ENCODE measurements around the gene ZBTB47. TPM values are rescaled to one million over a fixed set of nuclear protein-coding genes. Genes with fewer than 3 reads are reported as not detected.

ZBTB47 gene
- total RNA-seq, 1 donor from 2014 or later: 7.6 TPM

- Histone ChIP-seq H3K4me3 (ENCODE audit: low read depth, low read length) (no peak overlapping the region), H3K27me3 (ENCODE audit: control insufficient read depth, insufficient read depth, low read length) (no peaks in the 10 kb centered on the region), H3K36me3 (ENCODE audit: control insufficient read depth, insufficient read depth, low read length) (peaks cover 10% of the 10 kb centered on the region)
- DNase-seq (ENCODE audit: low read depth) (no peak), FAIRE-seq (no peak)
- TF ChIP-seq CTCF (IDR thresholded peaks at IDR 0.05; ENCODE audit: insufficient read depth, low read length, severe bottlenecking): no peak
Observed at GRCh38 chr3:42656680-42657610, 3.4 kb downstream of the ZBTB47 start.

DNA sequence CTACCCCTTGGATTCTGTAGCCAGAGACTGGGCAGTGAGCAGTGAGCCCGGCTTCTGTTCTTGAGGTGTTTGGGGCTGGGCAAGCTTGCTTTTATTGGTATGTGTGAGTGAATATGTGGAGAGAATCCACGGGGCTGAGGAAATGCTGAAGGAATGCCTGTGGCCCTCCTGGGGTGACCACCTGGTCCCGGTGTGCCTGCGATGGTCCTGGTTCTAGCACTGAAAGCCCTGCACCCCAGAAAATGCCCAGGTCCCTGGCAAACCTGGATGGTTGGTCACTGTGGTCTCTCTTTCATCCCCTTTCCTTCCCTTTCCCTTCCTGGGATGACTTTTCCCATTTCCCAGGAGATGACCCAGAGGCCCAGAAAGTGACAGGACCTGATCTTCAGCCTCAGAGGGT, 4.2 kb downstream of the ZBTB47 start:
- no peaks in the 10 kb centered on the region for H3K27me3 ChIP-seq (ENCODE audit: control insufficient read depth, insufficient read depth, low read length)
- H3K36me3 ChIP-seq (ENCODE audit: control insufficient read depth, insufficient read depth, low read length): peaks cover 10% of the 10 kb centered on the region
- FAIRE-seq: no peak

GRCh38 chr3:42658091-42658770, 4.7 kb downstream of the ZBTB47 start:
- Histone ChIP-seq H3K36me3 (ENCODE audit: control insufficient read depth, insufficient read depth, low read length) (peaks cover 10% of the 10 kb centered on the region), H3K27me3 (ENCODE audit: control insufficient read depth, insufficient read depth, low read length) (no peaks in the 10 kb centered on the region), H3K4me3 (ENCODE audit: low read depth, low read length) (no peak overlapping the region)
- FAIRE-seq (no peak), DNase-seq (ENCODE audit: low read depth) (no peak)
- no peak for TF ChIP-seq CTCF (IDR thresholded peaks at IDR 0.05; ENCODE audit: insufficient read depth, low read length, severe bottlenecking)

More for the DNA sequence above, 4.2 kb downstream of the ZBTB47 start:
- TF ChIP-seq CTCF (IDR thresholded peaks at IDR 0.05; ENCODE audit: insufficient read depth, low read length, severe bottlenecking): no peak
- no peak for DNase-seq (ENCODE audit: low read depth)
- H3K4me3 ChIP-seq (ENCODE audit: low read depth, low read length): no peak overlapping the region

GRCh38 chr3:42658771-42659390, 5.4 kb downstream of the ZBTB47 start:
- Histone ChIP-seq H3K27me3 (ENCODE audit: control insufficient read depth, insufficient read depth, low read length) (no peaks in the 10 kb centered on the region), H3K36me3 (ENCODE audit: control insufficient read depth, insufficient read depth, low read length) (peaks cover 10% of the 10 kb centered on the region), H3K4me3 (ENCODE audit: low read depth, low read length) (no peak overlapping the region)
- no peak for DNase-seq (ENCODE audit: low read depth)
- TF ChIP-seq CTCF (IDR thresholded peaks at IDR 0.05; ENCODE audit: insufficient read depth, low read length, severe bottlenecking): no peak
- no peak for FAIRE-seq

DNA sequence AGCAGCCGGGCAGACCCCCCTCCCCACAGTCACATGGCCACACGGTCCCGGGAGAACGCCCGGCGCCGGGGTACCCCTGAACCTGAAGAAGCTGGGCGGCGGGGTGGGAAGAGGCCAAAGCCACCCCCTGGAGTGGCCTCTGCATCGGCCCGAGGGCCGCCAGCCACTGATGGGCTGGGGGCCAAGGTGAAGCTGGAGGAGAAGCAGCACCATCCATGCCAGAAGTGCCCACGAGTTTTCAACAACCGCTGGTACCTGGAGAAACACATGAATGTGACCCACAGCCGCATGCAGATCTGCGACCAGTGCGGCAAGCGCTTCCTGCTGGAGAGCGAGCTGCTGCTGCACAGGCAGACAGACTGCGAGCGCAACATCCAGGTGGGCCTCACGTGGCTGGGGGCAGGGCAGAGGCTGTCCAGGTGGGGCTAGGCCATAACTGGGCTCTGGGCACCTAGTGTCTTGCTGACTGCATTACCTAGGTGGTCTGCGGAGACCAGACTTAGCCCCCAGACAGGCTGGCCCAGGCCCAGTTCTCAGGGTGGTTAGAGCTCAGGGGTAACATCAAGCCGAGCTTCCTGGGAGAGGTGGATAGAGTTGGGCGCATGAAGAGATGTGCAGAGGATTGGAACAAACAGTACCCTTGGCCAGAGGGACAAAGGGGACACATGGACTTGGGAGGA, 6.1 kb downstream of the ZBTB47 start:
- peaks cover 10% of the 10 kb centered on the region for H3K36me3 ChIP-seq (ENCODE audit: control insufficient read depth, insufficient read depth, low read length)
- no peak for TF ChIP-seq CTCF (IDR thresholded peaks at IDR 0.05; ENCODE audit: insufficient read depth, low read length, severe bottlenecking)
- no peaks in the 10 kb centered on the region for H3K27me3 ChIP-seq (ENCODE audit: control insufficient read depth, insufficient read depth, low read length)
- H3K4me3 ChIP-seq (ENCODE audit: low read depth, low read length): no peak overlapping the region
- no peak for DNase-seq (ENCODE audit: low read depth)
- FAIRE-seq: no peak

Data from bronchial epithelial cell (primary cell).